Loucy (cell line): ENCODE results near the gene MOCS3.

Experiments
- H2AFZ ChIP-seq: fragments of 200-600 bp; sonication (generic); 2 replicates; pipeline ENCODE4 v1.6.0; 2016; ENCODE audit warnings: antibody characterized with exemption, mild to moderate bottlenecking, low read length, moderate library complexity
- H3F3A ChIP-seq: fragments of 200-600 bp; 2 replicates; pipeline ENCODE4 v1.6.0; 2016; ENCODE audit warnings: antibody characterized with exemption, low read depth, mild to moderate bottlenecking
- H3K27me3 ChIP-seq: fragments of 200-600 bp; sonication (generic); 2 replicates; pipeline ENCODE4 v1.6.1; 2014; ENCODE audit warnings: low read length, mild to moderate bottlenecking; ENCODE audit not compliant: insufficient read depth, poor library complexity, severe bottlenecking
- H3K36me3 ChIP-seq: fragments of 200-600 bp; sonication (generic); 2 replicates; pipeline ENCODE4 v1.6.1; 2016; ENCODE audit warnings: low read length; ENCODE audit not compliant: insufficient read depth
- H3K4me1 ChIP-seq: fragments of 200-600 bp; sonication (generic); 2 replicates; pipeline ENCODE4 v1.5.1; 2014; ENCODE audit warnings: low read length, mild to moderate bottlenecking; ENCODE audit not compliant: insufficient read depth, poor library complexity, severe bottlenecking
- H3K4me2 ChIP-seq: fragments of 200-600 bp; sonication (generic); 2 replicates; pipeline ENCODE4 v1.6.0; 2014; ENCODE audit warnings: antibody characterized with exemption, low read length, low read depth, mild to moderate bottlenecking; ENCODE audit not compliant: poor library complexity, severe bottlenecking
- H3K4me3 ChIP-seq: fragments of 200-600 bp; sonication (generic); 2 replicates; pipeline ENCODE4 v1.5.1; 2014; ENCODE audit warnings: low read length, mild to moderate bottlenecking, mixed read lengths; ENCODE audit not compliant: poor library complexity, severe bottlenecking
- H3K79me2 ChIP-seq: fragments of 200-600 bp; sonication (generic); 2 replicates; pipeline ENCODE4 v1.6.1; 2014; ENCODE audit warnings: low read length; ENCODE audit not compliant: insufficient read depth
- H3K9ac ChIP-seq: fragments of 200-600 bp; sonication (generic); 2 replicates; pipeline ENCODE4 v1.6.0; 2014; ENCODE audit warnings: mild to moderate bottlenecking, low read depth, low read length, moderate library complexity; ENCODE audit not compliant: poor library complexity, severe bottlenecking
- H3K9me2 ChIP-seq: fragments of 200-600 bp; sonication (generic); replicated peaks from 2 replicates; pipeline ENCODE4 v1.6.1; 2016; ENCODE audit warnings: low read depth, low read length, mixed read lengths
- H3K9me3 ChIP-seq: fragments of 200-600 bp; sonication (generic); 2 replicates; pipeline ENCODE4 v1.6.1; 2014; ENCODE audit warnings: mild to moderate bottlenecking, antibody characterized with exemption, low read length, low read depth; ENCODE audit not compliant: insufficient read depth
- H4K20me1 ChIP-seq: fragments of 200-600 bp; sonication (generic); 2 replicates; pipeline ENCODE4 v1.6.0; 2014; ENCODE audit warnings: antibody characterized with exemption, low read length, mild to moderate bottlenecking; ENCODE audit not compliant: insufficient read depth, poor library complexity, severe bottlenecking
- EZH2phosphoT487 ChIP-seq: fragments of 200-600 bp; IDR thresholded peaks from 2 replicates; pipeline ENCODE4 v1.6.1; 2018; ENCODE audit warnings: antibody characterized with exemption, mild to moderate bottlenecking, moderate library complexity, borderline replicate concordance
- TF ChIP-seq, protein P1 (sequence below): fragments of 200-600 bp; sonication (generic); conservative IDR thresholded peaks from 2 replicates; pipeline ENCODE4 v1.5.1; 2014; ENCODE audit warnings: mild to moderate bottlenecking, antibody characterized with exemption, low read length

Gene MOCS3

DNA sequence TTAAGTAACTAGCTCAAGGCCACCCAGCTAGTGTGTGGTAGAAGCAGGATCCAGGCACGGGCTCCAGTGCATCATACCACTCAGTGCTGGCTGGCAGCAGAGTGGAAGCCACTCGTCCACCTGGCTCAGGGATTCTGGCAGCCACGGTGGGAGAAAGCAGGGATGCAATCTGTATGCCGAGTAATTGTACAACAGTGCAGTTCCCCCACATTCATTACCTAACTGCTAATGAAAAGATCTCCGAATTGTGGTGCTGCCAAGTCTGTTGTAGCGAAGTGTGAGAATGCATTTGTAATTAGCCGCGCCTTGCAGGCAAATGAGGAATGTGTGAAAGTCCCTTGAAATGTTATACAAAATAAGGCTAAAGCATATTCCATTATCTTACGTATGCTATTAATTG lies 35.3 kb downstream of the MOCS3 start:
- Histone ChIP-seq H3K9me2 (no peaks in the 10 kb centered on the region), H3K4me2 (no peak overlapping the region), H3F3A (no peaks in the 10 kb centered on the region), H3K4me1 (no peaks in the 10 kb centered on the region), H3K4me3 (no peak overlapping the region), H3K9me3 (no peaks in the 10 kb centered on the region), H3K9ac (no peak overlapping the region), H3K79me2 (no peaks in the 10 kb centered on the region), H3K27me3 (peaks cover 10% of the 10 kb centered on the region), H3K36me3 (no peaks in the 10 kb centered on the region), H4K20me1 (no peaks in the 10 kb centered on the region), H2AFZ (no peak overlapping the region)
- TF ChIP-seq, protein P1, sequence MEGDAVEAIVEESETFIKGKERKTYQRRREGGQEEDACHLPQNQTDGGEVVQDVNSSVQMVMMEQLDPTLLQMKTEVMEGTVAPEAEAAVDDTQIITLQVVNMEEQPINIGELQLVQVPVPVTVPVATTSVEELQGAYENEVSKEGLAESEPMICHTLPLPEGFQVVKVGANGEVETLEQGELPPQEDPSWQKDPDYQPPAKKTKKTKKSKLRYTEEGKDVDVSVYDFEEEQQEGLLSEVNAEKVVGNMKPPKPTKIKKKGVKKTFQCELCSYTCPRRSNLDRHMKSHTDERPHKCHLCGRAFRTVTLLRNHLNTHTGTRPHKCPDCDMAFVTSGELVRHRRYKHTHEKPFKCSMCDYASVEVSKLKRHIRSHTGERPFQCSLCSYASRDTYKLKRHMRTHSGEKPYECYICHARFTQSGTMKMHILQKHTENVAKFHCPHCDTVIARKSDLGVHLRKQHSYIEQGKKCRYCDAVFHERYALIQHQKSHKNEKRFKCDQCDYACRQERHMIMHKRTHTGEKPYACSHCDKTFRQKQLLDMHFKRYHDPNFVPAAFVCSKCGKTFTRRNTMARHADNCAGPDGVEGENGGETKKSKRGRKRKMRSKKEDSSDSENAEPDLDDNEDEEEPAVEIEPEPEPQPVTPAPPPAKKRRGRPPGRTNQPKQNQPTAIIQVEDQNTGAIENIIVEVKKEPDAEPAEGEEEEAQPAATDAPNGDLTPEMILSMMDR, result no peak
- no peak for TF ChIP-seq EZH2phosphoT487

- no peak overlapping the region for H3K4me3 ChIP-seq
- TF ChIP-seq, protein P1, result no peak
- no peak for TF ChIP-seq EZH2phosphoT487
- no peak overlapping the region for H3K4me2 ChIP-seq
- no peaks in the 10 kb centered on the region for H3F3A ChIP-seq
- no peak overlapping the region for H3K9ac ChIP-seq
- no peaks in the 10 kb centered on the region for H3K79me2 ChIP-seq
- no peaks in the 10 kb centered on the region for H3K4me1 ChIP-seq
- H2AFZ ChIP-seq, result no peak overlapping the region
- H3K36me3 ChIP-seq, result no peaks in the 10 kb centered on the region
- H3K27me3 ChIP-seq, result peaks cover 18% of the 10 kb centered on the region
- H3K9me2 ChIP-seq, result no peaks in the 10 kb centered on the region
- no peaks in the 10 kb centered on the region for H4K20me1 ChIP-seq
- H3K9me3 ChIP-seq, result no peaks in the 10 kb centered on the region
These were observed 36.9 kb downstream of the MOCS3 start for GRCh38 chr20:50995506-50995905.

DNA sequence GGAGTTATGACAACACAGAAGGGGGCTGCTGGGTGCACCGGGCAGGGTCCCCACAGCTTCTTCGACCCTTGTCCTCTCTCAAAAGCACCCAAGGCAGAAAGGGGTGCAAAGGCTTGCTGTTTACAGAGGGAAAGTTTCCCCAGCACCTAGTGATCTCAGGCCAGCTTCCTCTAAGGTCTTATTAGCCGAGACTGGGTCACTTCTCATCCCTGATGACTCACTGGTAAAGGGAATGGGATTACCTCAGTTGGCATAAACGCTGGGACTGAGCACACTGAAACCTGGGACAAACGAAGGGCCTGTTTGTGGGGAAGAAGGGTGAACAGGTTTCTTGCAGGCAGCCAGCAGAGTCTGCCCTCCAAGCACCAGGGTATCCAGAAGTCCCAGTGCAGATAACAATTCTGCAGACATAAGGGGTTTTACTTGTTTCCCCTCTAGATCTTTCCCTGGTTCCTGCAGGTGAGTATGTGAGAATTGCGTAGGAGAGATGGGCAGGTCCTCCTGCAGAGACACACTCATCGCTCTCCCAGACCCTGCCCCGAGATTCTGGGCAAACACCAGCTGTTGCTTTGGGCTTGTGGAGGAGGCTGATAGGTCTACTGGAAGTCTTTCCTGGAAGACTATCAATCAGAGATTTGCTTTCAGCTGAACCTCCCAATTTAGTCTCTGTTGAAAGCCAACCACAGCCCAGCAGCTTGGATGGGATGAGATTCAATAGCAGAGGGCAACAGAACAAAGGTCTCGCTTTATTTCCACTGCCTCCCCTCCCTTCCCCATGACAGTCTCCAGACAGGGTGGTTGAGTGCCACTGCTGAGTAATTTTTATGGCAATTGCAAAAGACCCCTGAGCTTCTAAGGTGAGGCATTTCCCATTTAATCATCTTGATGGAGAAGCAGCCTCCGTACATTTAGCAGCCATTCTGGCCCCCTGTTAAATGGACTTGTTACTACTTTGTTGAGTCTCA lies 38.6 kb downstream of the MOCS3 start:
- H2AFZ ChIP-seq, result no peak overlapping the region
- no peaks in the 10 kb centered on the region for H3K9me3 ChIP-seq

More for the DNA sequence above, 38.6 kb downstream of the MOCS3 start:
- Histone ChIP-seq H3K4me1 (no peaks in the 10 kb centered on the region), H3F3A (no peaks in the 10 kb centered on the region), H3K27me3 (peaks cover 18% of the 10 kb centered on the region), H3K4me3 (no peak overlapping the region), H3K79me2 (no peaks in the 10 kb centered on the region), H3K9me2 (no peaks in the 10 kb centered on the region), H3K36me3 (no peaks in the 10 kb centered on the region), H3K4me2 (no peak overlapping the region), H3K9ac (no peak overlapping the region), H4K20me1 (no peaks in the 10 kb centered on the region)
- TF ChIP-seq EZH2phosphoT487, result no peak
- TF ChIP-seq, protein P1, result no peak
